SK-N-SH (cell line): ENCODE data around the gene NAPA. TPM values are rescaled to one million over a fixed set of nuclear protein-coding genes. Genes with fewer than 3 reads are reported as not detected.

ENCODE experiments used
- CTCF ChIA-PET: fragments of 300-600, 350-600 bp; formaldehyde crosslinking; extraction: SDS; loops from one replicate; lab custom pipeline; 2021; lab: Yijun Ruan, JAX
- POLR2A ChIA-PET: fragments of 350-600 bp; sonication (Branson Sonifier 250); formaldehyde crosslinking; extraction: SDS; loops from one replicate; lab custom pipeline; 2020; ENCODE audit warnings: antibody characterized with exemption, inconsistent platforms; lab: Yijun Ruan, JAX
- DNase-seq: peaks from one replicate; pipeline ENCODE4 v3.0.0; 2012
- H2AFZ ChIP-seq: fragments of 200-600 bp; sonication (generic); 2 replicates; pipeline ENCODE4 v1.8.1; 2016; ENCODE audit warnings: antibody characterized with exemption, mild to moderate bottlenecking, low read depth
- H3F3A ChIP-seq: fragments of 200-600 bp; sonication (generic); replicated peaks from 2 replicates; pipeline ENCODE3; 2016; ENCODE audit warnings: antibody characterized with exemption, mild to moderate bottlenecking; ENCODE audit not compliant: insufficient read depth
- H3K27ac ChIP-seq, 2 experiments: fragments of 200-500 bp in 1 of 2; fragments of 200-600 bp in 1 of 2; sonication (Bioruptor generic) in 1 of 2; sonication (generic), shearing (Covaris generic) in 1 of 2; 2 replicates each; pipeline versions ENCODE4 v1.5.1 to v1.6.1; 2014 to 2016; ENCODE audit warnings: low read depth in 2 of 2, inconsistent platforms in 1 of 2, low read length in 1 of 2, mild to moderate bottlenecking in 1 of 2, mixed read lengths in 1 of 2
- H3K27me3 ChIP-seq: fragments of 200-600 bp; sonication (generic), shearing (Covaris generic); 2 replicates; pipeline ENCODE4 v1.6.1; 2016; ENCODE audit warnings: mixed run types; ENCODE audit not compliant: insufficient read depth
- H3K36me3 ChIP-seq, 2 experiments: fragments of 200-500 bp in 1 of 2; fragments of 200-600 bp in 1 of 2; sonication (Bioruptor generic) in 1 of 2; sonication (generic) in 1 of 2; replicated peaks in 1 of 2; 2 replicates each; pipeline versions ENCODE3 to v1.5.1; 2014 to 2016; ENCODE audit warnings: low read length in 1 of 2, mild to moderate bottlenecking in 1 of 2; ENCODE audit not compliant: insufficient read depth in 2 of 2, control insufficient read depth in 1 of 2
- H3K4me1 ChIP-seq, 2 experiments: fragments of 200-500 bp in 1 of 2; fragments of 200-600 bp in 1 of 2; sonication (Bioruptor generic) in 1 of 2; sonication (generic), shearing (Covaris generic) in 1 of 2; 2 replicates each; pipeline versions ENCODE4 v1.5.1 to v1.6.1; 2014 to 2016; ENCODE audit warnings: low read depth in 1 of 2, low read length in 1 of 2, mixed run types in 1 of 2; ENCODE audit not compliant: insufficient read depth in 2 of 2, control insufficient read depth in 1 of 2
- H3K4me2 ChIP-seq: fragments of 200-600 bp; sonication (generic), shearing (Covaris generic); 2 replicates; pipeline ENCODE4 v1.6.1; 2017; ENCODE audit warnings: mixed run types
- H3K4me3 ChIP-seq, 2 experiments: fragments of 200-500 bp in 1 of 2; fragments of 200-600 bp in 1 of 2; sonication (Bioruptor generic) in 1 of 2; sonication (generic), shearing (Covaris generic) in 1 of 2; 2 replicates each; pipeline versions ENCODE4 v1.5.1 to v1.8.1; 2014 to 2016; ENCODE audit warnings: low read depth in 2 of 2, inconsistent platforms in 1 of 2, low read length in 1 of 2, mild to moderate bottlenecking in 1 of 2, mixed read lengths in 1 of 2, moderate library complexity in 1 of 2
- H3K79me2 ChIP-seq: fragments of 200-600 bp; sonication (generic); 2 replicates; pipeline ENCODE4 v1.8.1; 2017; ENCODE audit warnings: mild to moderate bottlenecking; ENCODE audit not compliant: insufficient read depth
- H3K9ac ChIP-seq: fragments of 200-600 bp; sonication (generic); 2 replicates; pipeline ENCODE4 v1.6.1; 2017; ENCODE audit warnings: mixed run types
- H3K9me2 ChIP-seq: fragments of 200-600 bp; sonication (generic); 2 replicates; pipeline ENCODE4 v1.6.1; 2017; ENCODE audit warnings: mixed run types
- H3K9me3 ChIP-seq: fragments of 200-600 bp; sonication (generic); 2 replicates; pipeline ENCODE4 v1.6.1; 2017; ENCODE audit warnings: mixed run types, mild to moderate bottlenecking, moderate library complexity
- H4K20me1 ChIP-seq: fragments of 200-600 bp; sonication (generic); 2 replicates; pipeline ENCODE4 v1.6.1; 2017; ENCODE audit warnings: mild to moderate bottlenecking, mixed run types; ENCODE audit not compliant: insufficient read depth
- CHD2 ChIP-seq: fragments of 150-350 bp; IDR thresholded peaks from 2 replicates; pipeline ENCODE4 v1.6.1; 2018; ENCODE audit warnings: low read length; ENCODE audit not compliant: partially characterized antibody
- ELF1 ChIP-seq: IDR thresholded peaks from 2 replicates; pipeline ENCODE4 v1.4.0; 2012
- FOSL2 ChIP-seq: IDR thresholded peaks from 2 replicates; pipeline ENCODE4 v1.4.0; 2012; ENCODE audit warnings: low read depth, mild to moderate bottlenecking, moderate library complexity, borderline replicate concordance
- FOXJ3 ChIP-seq: sonication (generic); formaldehyde crosslinking; IDR thresholded peaks from 2 replicates; pipeline ENCODE4 v1.5.1; 2020; ENCODE audit warnings: mild to moderate bottlenecking, missing genetic modification reagents
- FOXM1 ChIP-seq: IDR thresholded peaks from 2 replicates; pipeline ENCODE4 v1.4.0; 2012; ENCODE audit warnings: low read depth, mild to moderate bottlenecking
- GATA2 ChIP-seq: sonication (generic); formaldehyde crosslinking; IDR thresholded peaks from 2 replicates; pipeline ENCODE4 v1.5.0; 2020; ENCODE audit warnings: mild to moderate bottlenecking, missing genetic modification reagents
- IRF3 ChIP-seq: fragments of 150-350 bp; IDR thresholded peaks from 2 replicates; pipeline ENCODE4 v1.6.1; 2016; ENCODE audit warnings: mild to moderate bottlenecking, low read depth, low read length
- JUND ChIP-seq: IDR thresholded peaks from 2 replicates; pipeline ENCODE4 v1.4.0; 2012
- MAX ChIP-seq: IDR thresholded peaks from 2 replicates; pipeline ENCODE4 v1.4.0; 2012; ENCODE audit warnings: low read depth
- MXI1 ChIP-seq: IDR thresholded peaks from 2 replicates; pipeline ENCODE4 v1.6.1; 2012; ENCODE audit warnings: mild to moderate bottlenecking, low read depth, low read length, improper control_type of control experiment
- POLR2AphosphoS5 ChIP-seq: IDR thresholded peaks from 2 replicates; pipeline ENCODE4 v1.6.1; 2012; ENCODE audit warnings: low read depth, low read length
- RAD21 ChIP-seq: IDR thresholded peaks from 2 replicates; pipeline ENCODE4 v1.6.1; 2012; ENCODE audit warnings: mild to moderate bottlenecking, low read length
- RCOR1 ChIP-seq: fragments of 150-350 bp; IDR thresholded peaks from 2 replicates; pipeline ENCODE4 v1.6.1; 2017; ENCODE audit warnings: antibody characterized with exemption, low read length
- RFX5 ChIP-seq: IDR thresholded peaks from 2 replicates; pipeline ENCODE4 v1.6.1; 2012; ENCODE audit warnings: mild to moderate bottlenecking, improper control_type of control experiment, low read length
- RXRA ChIP-seq: IDR thresholded peaks from 2 replicates; pipeline ENCODE4 v1.4.0; 2012; ENCODE audit warnings: low read depth, mild to moderate bottlenecking, borderline replicate concordance
- SIN3A ChIP-seq: IDR thresholded peaks from 2 replicates; pipeline ENCODE4 v1.6.1; 2012; ENCODE audit warnings: low read depth, mild to moderate bottlenecking, low read length, moderate library complexity, borderline replicate concordance
- TAF1 ChIP-seq: IDR thresholded peaks from 2 replicates; pipeline ENCODE4 v1.6.1; 2012; ENCODE audit warnings: low read depth, mild to moderate bottlenecking, low read length, moderate library complexity, borderline replicate concordance
- TCF12 ChIP-seq: IDR thresholded peaks from 2 replicates; pipeline ENCODE4 v1.4.0; 2012
- USF1 ChIP-seq: IDR thresholded peaks from 2 replicates; pipeline ENCODE4 v1.4.0; 2012; ENCODE audit warnings: low read depth, borderline replicate concordance
- ZBTB33 ChIP-seq: IDR thresholded peaks from 2 replicates; pipeline ENCODE4 v1.4.0; 2012; ENCODE audit warnings: low read depth, borderline replicate concordance
- WGBS: methylation state at CpG from one replicate; pipeline ENCODE4 v1.1.6; 2017; ENCODE audit warnings: low lambda C conversion rate; 5-methylcytosine and 5-hydroxymethylcytosine counted together
- polyA plus RNA-seq, 3 experiments: library from polyadenylated mRNA; depleted of rRNA; stranded (reverse); fragments of >200 nt; gene quantifications; 2 replicates each; pipeline ENCODE4 v1.2.3, GENCODE V29; 2012

Gene NAPA
- polyA plus RNA-seq, 1 of the 3 experiments (the other 2 are of a cell fraction) = 84.1 TPM

- no peaks in the 10 kb centered on the region for H3F3A ChIP-seq
- POLR2A ChIA-PET = no interaction called here
- H3K9ac ChIP-seq = no peak overlapping the region
- H2AFZ ChIP-seq = no peak overlapping the region
- H3K9me3 ChIP-seq = no peaks in the 10 kb centered on the region
- no peak overlapping the region; a peak in 1 of 4 replicates for H3K4me3 ChIP-seq
- H3K27me3 ChIP-seq = no peaks in the 10 kb centered on the region
- no peak overlapping the region for H3K27ac ChIP-seq
- 84% methylated on average over 11 of the region's 11 CpGs for WGBS
- CTCF ChIA-PET = interaction anchor here (0.8 to 7.9 kb wide), 4 partner anchors 29 to 200 kb away, joined by 3 to 168 read pairs (median 3); no protein-coding TSS in a partner anchor
- peaks cover 15 to 27% of the 10 kb centered on the region in 2 experiments; a peak in 3 of 4 replicates for H3K4me1 ChIP-seq
- peaks cover 0 to 3% of the 10 kb centered on the region in 2 experiments for H3K36me3 ChIP-seq
- peak overlapping the region; percentile 100 for H3K4me2 ChIP-seq
- peaks cover 69% of the 10 kb centered on the region for H3K79me2 ChIP-seq
- no peak for TF ChIP-seq GATA2 (CRISPR knock-in tag)
- TF ChIP-seq RAD21 = no peak
- no peak for TF ChIP-seq FOXM1
- no peak for TF ChIP-seq MAX
- TF ChIP-seq ZBTB33 = no peak
- TF ChIP-seq RXRA = no peak
- no peak for TF ChIP-seq MXI1
- no peak for TF ChIP-seq RCOR1
- no peak for TF ChIP-seq JUND
- TF ChIP-seq ELF1 = no peak
- no peak for TF ChIP-seq TAF1
- no peak for TF ChIP-seq POLR2AphosphoS5
- no peak for TF ChIP-seq FOSL2
- TF ChIP-seq IRF3 = no peak
- TF ChIP-seq TCF12 = no peak
- TF ChIP-seq FOXJ3 = no peak
- no peak for TF ChIP-seq CHD2
- TF ChIP-seq SIN3A = no peak
- TF ChIP-seq RFX5 = no peak
- no peak for TF ChIP-seq USF1
- TF ChIP-seq, all 33 proteins: peak for 0
- DNase-seq = no peak
- H3K9me2 ChIP-seq = no peaks in the 10 kb centered on the region
- H4K20me1 ChIP-seq = peaks cover 36% of the 10 kb centered on the region
These were observed 2.5 kb downstream of the NAPA start for GRCh38 chr19:47512183-47512947.
